HS-27A (cell line): ENCODE measurements around the gene IGLL1.
"Not testable (repeated sequence)": the region's sequence is repeated elsewhere in the genome, so short reads cannot be mapped to it uniquely, and the experiment has no call there.

Source experiments
- DNase-seq: peaks from one replicate; pipeline ENCODE4 v3.0.0-alpha.2; 2012; ENCODE audit warnings: low read depth, missing footprints

IGLL1 gene

DNA sequence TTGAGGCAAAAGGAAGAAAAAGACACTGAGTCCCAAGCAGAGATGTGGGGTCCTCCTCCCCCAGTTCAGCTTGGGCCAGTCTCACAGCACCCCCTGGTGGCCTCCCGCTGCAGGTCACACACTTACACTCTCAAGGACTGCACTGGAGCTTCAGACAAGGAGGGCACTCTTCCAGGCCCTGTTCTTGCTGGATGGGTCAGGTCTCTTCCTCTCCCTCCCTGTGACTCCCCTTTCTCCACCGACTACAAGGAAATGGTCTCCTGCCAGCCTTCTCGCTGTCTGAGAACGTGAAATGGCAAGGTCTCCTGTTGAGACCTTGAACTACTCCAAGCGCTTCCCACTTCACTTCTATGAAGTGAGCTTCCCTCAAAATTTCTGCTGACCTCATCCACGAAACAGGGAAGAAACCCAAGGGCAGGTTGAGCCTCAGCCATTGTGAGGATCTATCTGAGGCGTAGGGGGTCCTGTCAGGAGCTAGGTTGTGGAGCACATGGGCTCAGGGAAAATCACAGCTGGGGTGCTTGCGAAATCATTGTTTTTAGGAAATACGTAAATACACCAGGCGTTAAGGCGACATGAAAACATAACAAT, 11.2 kb upstream of the IGLL1 start:
- no peak for DNase-seq

DNA sequence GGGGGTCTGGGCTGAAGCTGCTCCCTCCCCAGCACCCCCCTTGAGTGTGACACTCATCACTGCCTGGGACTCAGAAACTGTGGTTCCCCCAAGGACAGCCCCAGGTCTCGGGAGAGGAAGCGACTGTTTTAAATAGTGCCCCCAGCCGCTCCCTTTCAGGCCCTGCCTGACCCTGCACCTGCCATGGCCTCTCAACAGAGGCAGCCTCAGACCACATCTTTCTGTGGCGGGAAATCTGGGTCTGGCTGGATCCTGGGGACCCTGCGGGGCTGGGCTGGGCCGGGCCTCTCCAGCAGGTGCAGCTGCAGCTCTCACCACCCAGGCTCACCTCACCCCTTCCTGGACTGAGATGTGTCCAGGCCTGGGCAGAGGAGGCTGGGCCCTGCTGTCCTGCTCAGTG, 3.7 kb upstream of the IGLL1 start:
- DNase-seq: no peak

DNA sequence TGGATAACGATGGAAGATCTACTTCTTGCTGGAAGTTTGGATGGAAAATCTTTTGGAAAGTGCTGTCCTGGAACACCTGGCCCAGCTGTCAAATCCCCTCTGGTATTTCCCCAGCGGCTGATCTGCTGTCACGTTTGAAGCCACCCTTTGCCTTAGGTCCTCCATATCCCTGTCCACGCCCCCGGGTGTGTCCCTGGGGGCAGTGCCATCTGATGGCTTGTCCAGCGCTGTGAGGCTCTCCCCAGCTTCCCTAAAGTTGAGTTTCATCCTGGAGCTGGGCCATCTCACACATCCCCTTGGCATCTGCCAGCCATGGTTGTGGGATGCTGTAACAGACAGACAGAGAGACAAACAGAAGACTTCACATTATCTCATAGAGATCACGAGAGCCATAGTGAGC, 3.1 kb upstream of the IGLL1 start:
- no peak for DNase-seq

DNA sequence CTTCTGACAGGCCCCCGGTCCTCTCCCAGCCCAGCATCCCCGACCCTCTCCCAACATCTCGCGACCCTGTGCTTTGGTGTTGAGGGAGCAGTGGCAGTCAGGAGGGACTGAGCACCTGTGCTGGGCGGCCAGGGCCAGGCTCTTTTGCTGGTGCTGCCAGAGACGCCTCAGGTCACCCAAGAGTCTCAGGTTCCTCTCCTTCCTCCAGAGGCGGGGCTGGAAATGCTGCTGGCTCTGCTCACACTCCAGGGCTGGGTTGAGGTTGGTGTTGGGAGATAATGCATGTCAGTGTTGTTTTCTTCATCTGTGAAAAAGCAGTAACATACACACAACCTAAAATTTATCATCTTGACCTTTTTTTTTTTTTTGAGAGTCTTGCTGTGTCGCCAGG, 1.2 kb upstream of the IGLL1 start:
- no peak for DNase-seq

DNA sequence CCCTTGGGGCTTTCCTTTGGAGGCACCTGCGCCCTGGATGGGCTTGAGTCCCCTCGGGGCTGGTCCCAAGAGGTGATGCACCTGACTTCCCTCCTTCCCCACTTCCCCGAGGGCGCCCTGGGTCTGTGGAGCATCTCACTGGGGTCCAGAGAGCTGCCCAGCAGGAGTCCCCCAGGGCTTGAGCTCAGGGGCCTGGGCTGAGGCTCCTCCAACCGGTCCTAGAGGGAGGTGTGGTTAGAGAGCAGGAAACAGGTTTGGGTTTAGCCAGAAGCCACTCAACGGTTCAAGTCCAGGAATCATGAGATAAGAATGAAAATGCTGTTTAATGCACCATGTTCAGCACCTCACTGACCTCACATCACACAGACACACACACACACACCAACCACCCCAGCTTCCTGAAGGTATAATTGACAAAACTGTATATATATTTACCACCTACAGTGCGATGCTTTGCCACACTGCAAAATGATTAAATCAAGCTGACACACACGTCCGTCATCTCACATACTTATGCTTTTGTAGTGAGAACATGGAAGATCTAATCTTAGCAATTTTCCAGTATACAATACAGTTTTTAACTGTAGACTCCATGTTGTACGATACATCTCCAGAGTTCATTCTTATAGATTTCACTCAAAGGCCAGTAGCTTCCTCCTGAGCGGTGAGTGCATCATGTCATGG, 628 bp upstream of the IGLL1 start:
- DNase-seq: no peak

DNA sequence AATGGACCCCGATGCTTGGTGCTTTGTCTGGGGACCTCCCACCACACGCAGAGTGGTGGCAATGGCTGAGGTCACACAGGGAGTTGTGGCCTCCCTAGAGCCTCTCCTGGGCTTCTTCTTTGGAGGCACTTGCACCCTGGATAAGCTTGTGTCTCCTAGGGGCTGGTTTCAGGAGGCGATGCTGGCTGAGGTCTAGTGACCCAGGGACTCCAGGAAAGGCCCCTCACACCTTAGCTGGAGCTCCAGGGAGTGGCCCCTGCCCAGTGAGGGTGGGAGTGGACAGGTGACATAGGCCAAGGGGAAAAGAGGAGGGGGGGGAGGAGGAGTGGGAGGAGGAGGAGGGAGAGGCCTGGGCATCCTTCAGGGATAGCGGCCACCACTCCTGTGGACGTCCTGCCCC, 810 bp downstream of the IGLL1 start:
- DNase-seq: no peak

DNA sequence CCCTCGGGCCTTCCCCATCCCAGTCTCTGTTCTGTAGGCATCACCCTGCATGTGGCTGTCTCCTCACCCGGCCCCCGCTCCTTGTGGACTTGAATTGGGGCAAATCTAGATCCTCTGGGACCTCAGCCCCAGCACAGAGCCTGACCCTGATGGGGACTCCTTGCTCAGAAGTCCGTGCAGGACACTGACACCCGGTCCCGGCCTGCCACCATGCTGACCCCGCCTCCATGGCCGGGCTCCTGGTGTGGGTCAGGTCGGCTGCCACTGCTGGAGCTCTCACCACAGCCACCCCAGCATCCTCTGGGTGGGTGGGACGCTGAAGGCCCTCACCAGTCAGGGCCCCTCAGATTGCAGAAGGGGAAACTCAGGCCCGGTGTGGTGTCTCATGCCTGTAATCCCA, 1.8 kb downstream of the IGLL1 start:
- no peak for DNase-seq

DNA sequence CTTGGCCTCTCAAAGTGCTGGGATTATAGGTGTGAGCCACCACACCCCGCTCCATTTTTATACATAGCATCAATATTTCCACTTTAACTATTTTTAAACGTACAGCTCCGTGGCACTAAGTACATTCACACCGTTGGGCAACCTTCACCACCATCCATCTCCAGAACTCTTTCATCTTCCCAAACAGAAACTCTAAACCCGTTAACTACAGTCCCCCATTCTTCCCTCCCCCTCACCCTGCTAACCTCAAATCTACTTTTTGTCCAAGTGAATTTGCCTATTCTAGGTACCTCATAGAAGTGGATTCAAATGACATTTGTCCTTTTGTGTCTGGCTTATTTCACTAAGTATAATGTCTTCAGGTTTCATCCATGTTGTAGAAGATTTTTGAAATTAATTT, 3.4 kb downstream of the IGLL1 start:
- no peak for DNase-seq

DNA sequence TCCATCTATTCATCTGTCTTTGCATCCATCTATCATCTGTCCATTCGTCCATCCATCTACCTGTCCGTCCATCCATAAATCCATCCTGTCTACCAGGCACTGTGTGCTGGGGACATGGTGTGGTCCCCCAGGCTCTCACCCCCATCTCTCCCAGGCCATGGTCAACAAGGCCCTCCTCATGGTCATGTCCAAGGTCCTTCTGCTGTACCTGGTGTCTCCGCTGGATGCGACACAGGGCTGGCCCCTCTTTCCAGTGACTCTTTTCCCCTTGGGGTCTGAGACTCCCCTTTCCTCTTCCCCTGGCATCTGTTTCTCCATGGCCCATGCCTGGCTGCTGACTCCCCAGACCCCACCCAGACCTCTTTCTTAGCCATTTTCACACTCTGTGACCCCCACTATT, 4.5 kb downstream of the IGLL1 start:
- DNase-seq: no peak

DNA sequence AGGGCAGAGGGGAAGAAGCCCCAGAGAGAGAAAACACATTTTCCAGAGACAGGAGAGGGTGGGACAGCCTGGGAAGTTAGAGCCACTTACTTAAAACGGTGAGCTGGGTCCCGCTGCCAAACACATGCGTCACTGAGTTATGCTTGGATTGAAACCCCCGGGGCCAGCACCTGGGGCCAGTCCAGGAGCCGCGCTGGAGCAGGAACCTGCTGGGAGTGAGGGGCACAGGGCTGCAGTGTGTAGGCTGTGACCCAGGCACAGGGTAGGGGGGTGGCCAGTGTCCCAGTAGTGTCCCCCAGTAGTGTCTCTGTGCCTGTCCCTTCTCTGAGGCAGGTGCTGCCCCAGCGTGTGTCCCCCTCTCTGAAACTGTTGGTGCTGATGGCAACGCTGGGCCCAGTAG, 5.2 kb downstream of the IGLL1 start:
- no peak for DNase-seq

DNA sequence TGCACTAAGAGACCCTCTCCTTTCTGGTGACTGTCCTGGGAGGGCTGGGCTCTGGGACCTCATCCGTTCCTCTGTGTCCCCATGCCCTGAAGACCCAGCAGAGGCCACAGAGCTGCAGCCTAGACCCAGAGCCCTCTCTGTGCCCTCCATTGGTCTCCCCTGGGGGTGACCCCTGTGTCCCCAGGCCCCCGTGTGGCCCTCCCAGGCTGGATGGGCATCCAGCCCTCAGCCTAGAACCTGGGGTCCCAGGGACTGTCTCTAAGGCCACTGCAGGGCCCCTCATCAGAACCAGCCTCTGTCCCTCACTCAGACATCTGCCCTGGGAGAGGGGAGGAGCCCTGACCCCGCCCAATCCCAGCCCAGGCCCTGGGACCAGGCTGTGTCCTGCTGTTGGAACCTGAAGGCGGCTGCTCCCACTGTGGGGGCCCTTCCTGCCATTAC, 5.7 kb downstream of the IGLL1 start:
- DNase-seq: no peak

DNA sequence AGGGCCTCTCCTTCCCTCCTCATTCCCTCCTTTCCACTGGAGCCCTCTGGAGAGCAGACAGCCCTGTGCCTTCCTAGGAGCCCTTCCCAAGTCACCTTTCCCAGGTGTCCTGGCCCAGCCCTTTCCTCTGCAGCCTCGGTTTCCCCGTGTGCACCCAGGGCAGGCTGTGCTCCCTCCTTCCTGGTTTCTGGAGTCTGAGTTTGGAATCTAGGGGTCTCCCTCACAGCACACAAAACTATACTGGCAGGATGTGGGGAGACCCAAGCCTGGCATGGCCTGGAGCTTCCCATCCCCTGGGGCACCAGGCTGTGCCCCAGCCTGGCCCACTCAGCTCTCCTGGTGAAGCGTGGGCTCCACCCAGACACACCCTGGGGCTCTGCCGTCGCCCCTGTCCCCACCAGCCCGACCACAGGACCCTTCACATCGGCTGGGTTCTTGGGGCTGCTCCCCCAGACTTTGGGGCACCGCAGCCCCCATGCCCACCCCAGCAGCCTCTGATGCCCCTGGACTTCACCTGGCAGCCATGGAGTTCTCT, 6.3 kb downstream of the IGLL1 start:
- DNase-seq: not testable (repeated sequence)

DNA sequence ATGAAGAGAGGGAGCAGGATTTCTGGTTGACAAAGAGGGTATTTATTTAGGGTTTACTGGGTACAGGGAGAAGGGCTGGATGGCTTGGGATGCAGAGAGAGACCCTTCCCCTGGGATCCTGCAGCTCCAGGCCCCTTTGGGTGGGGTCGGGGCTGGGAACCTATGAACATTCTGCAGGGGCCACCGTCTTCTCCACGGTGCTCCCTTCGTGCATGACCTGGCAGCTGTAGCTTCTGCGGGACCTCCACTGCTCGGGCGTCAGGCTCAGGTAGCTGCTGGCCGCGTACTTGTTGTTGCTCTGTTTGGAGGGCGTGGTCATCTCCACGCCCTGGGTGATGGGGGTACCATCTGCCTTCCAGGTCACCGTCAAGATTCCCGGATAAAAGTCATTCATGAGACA, 7.0 kb downstream of the IGLL1 start:
- not testable (repeated sequence) for DNase-seq

DNA sequence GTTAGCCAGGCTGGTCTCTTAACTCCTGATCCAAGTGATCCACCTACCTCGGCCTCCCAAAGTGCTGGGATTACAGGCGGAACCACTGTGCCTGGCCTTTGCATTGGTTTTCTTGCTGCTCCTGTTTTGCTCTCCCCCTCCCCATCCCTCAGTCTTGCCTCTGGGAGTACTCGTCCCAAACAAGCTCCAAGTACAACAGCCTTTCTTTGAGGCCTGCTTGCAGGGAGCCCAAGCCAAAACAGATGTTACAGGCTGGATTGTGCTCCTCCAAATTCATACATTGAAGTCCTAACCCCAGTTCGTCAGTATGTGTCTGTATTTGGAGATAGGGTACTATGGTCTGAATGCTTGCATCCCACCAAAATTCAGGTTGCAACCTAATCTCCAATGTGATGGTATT, 8.6 kb downstream of the IGLL1 start:
- DNase-seq: no peak

DNA sequence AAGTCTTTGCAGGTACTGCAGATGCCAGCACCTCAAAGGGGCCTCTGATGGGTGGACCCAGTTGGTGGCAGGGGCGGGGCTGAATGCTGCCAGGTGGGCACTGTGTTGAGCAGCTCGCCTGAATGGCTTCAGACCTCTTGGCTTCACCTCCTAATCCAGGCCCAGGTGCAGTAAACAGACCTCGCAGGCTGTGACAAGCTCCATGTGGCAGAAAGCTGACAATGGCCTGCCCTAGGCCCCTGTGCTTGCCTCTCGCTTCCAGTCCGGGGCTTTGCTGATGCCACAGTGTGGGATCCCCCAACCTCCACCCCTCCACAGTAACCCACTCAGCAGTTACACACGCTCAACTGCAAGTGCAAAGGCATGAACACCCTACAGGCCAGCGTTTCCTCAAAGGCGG, 9.4 kb downstream of the IGLL1 start:
- DNase-seq: no peak

DNA sequence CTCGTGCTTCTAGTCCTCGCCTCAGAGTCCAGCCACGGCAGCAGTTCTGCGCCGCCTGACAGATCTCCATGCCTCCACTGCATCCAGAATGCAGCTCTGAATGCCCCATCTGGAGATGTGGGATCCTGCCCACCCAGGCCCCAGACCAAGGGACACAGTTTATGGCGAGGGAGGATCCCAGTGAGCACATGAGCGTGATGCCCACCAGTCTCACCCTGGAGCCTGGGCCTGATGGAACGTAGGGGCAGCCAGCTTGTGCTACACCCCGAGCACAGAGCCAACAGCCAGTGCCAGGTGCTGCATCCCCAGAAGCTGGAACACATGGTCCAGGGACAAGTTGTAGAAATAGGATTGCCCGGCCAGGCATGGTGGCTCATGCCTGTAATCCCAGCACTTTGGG, 10.4 kb downstream of the IGLL1 start:
- no peak for DNase-seq

DNA sequence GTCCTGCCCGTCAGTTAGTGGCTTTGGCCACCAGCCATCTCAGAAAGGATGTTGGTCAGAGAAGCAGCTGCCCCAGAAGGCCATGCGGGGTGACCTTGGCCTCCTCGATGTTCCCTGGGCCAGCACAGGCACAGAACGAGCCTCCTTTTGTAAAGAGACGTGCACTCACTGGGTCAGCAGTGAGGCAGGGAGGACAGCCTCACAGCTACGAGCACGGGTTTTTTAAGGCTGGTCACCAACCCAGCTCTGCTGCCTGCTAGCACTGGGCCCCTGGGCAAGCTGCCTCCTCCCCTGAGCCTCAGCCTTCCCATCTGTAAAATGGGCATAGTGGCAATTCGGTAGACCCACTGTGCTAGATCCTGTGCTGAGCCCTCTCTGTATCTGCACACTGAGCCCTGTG, 10.8 kb downstream of the IGLL1 start:
- no peak for DNase-seq

DNA sequence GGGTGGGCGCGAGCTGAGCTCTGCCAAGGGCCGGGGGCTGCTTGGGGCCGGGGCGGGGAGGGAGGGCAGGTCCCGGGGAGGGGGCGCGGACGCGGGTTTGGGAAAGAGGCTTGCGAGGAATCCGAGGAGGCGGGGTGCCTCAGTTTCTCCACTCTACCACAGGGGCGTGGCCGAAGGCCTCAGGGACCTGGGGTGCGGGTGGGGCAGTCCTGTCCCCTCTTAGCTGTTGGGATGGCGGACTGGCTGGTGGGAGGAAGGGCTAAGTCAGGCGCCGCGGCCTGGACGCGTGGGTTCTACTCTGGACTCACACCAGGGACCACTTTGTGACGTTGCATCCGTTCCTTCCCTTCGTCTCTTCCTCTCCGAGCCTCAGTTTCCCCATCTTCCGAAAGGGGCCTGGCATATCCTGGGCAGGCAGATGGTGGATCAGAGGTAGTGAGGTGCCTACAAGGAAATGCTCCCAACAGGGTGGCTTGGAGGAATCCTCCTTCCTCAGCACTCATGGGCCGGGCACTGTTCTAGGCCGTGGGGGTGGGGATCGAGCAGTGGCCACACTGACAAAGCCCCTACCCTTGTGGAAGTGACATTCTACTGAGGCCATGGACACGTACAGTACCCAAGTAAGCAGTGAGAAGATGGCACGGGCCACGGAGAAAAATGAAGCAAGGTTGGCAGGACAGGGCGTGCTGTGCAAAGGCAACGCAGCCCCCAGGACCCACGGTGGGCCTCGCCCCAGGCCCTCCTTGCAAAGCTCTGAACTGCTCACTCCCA, 13.2 kb downstream of the IGLL1 start:
- DNase-seq: no peak

DNA sequence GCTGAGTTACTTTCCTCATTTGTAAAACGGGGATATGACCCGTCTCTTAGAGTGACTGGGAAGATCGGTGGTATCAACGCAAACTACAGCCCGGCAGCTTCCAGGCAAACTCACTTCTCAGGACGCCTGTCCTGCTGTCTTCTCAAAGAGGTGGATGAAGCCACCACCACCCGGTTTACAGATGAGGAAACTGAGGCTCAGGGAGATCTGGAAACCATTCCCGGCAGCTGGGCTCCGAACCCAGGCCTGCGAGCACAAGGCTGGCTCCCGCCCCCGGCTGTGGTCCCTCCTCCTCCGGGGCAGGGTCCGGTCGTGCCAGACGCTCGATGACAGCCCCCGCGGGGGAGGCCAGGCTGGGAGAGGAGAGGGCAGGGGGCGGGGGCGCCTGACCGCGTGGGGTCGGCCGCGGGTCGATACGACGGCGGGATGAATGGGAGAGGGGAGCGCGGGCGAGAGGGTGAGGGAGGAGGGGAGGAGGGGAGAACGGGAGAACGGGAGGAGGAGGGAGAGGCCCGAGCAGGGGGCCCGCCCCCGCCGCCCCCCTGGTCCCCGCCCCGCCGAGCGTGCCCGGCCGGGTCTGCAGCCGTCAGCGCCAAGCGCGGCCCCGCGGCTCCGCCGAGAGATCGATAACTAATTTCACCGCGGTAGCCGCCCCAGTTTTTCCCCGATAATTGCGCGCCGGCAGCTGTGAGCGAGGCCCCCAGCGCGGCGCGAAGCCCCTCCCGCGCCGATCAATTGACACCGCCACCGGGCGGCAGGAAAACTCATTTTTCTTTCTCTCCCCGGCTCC, 14.0 kb downstream of the IGLL1 start:
- no peak for DNase-seq

DNA sequence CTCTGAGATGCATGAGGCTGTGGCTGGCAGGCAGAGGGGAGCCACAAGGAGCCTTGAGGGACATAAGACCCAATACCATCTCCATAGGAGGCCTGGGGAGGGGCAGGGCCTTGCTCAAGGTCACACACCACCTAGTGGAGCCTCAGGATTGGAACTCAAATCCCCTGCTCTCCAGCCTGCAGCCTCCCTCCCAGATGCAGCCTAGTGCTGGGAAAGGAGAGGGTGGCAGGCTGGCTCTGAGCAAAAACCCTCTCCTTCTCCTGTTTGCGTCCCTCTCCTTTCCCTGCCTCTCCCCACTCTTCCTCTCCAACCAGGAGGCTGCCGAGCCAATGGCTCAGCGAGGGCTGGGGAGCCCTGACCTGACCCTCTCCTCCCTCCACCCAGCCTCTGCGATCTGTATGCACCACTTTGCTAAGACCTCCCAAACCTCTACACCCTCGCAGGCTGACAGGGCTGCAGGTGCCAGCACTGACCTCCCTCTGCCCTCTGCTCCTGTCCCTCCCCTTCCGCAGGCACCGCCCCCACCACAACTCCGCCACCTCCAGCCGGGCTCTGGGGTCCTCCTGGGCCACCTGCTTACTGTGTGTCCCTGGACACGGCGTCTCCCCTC, 14.7 kb downstream of the IGLL1 start:
- DNase-seq: no peak

DNA sequence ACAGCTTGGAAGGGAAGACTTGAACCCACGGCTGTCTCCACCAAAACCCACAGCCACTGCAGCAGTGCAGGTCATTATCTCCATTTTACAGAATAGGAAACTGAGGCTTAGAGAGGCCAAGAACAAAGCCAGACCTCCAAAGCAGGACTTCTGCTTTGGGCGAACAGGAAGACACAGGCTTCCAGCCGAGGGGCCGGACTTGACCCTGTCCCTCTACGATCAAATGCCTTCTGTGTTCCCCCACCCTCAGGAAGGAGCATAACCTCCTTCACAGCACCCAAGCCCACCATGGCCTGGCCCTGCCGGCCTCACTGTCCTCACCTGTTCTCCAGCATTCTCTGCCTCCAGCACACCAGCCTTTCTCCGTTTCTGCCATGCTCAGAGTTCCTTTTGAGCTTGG, 15.8 kb downstream of the IGLL1 start:
- no peak for DNase-seq

DNA sequence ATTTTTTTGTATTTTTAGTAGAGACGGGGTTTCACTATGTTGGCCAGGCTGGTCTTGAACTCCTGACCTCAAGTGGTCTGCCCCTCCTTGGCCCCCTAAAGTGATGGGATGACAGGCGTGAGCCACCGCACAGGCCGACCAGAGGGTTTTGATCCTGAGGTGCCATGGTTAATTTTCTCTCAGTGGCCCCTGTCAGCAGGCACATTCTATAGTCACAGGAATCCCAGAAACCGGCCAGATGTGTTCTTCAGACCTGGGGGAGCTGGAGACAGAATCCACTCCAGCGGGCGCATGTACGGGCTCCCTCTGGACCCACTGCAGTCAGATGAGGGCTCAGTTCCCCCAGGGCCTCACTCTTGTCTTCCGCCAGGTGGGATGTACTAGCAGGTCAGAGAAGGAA, 17.0 kb downstream of the IGLL1 start:
- no peak for DNase-seq
